HL-60 (cell line): ENCODE data around the gene FBXL7.

Experiments used
- DNase-seq, 2 experiments: peaks; one replicate each; pipeline ENCODE4 v3.0.0-alpha.2; 2010 to 2020; ENCODE audit warnings: low read depth in 1 of 2, low spot score in 1 of 2
- H3K27ac ChIP-seq: fragments of 250-450 bp; sonication (Bioruptor Pico); replicated peaks from 2 replicates; pipeline ENCODE4 v1.5.1; 2020; ENCODE audit warnings: mild to moderate bottlenecking, moderate library complexity
- H3K27me3 ChIP-seq: fragments of 250-450 bp; sonication (Bioruptor Pico); 2 replicates; pipeline ENCODE4 v1.5.1; 2021; ENCODE audit warnings: mild to moderate bottlenecking, moderate library complexity; ENCODE audit not compliant: insufficient read depth, poor library complexity, severe bottlenecking
- H3K4me3 ChIP-seq: replicated peaks from 2 replicates; pipeline ENCODE4 v1.5.1; 2011; ENCODE audit warnings: mild to moderate bottlenecking, control low read depth, low read length; ENCODE audit not compliant: insufficient read depth
- GABPA ChIP-seq: IDR thresholded peaks from 2 replicates; pipeline ENCODE4 v1.6.1; 2012; ENCODE audit warnings: low read depth
- POLR2AphosphoS5 ChIP-seq: IDR thresholded peaks from 2 replicates; pipeline ENCODE4 v1.6.1; 2012; ENCODE audit warnings: low read depth
- REST ChIP-seq: IDR thresholded peaks from 2 replicates; pipeline ENCODE4 v1.6.1; 2012; ENCODE audit warnings: low read depth; ENCODE audit not compliant: insufficient replicate concordance
- SPI1 ChIP-seq: IDR thresholded peaks from 2 replicates; pipeline ENCODE4 v1.6.1; 2012; ENCODE audit warnings: low read depth, mild to moderate bottlenecking, borderline replicate concordance
- TF ChIP-seq, protein P1 (sequence below): IDR thresholded peaks from one replicate; pipeline ENCODE4 v1.5.1; 2011; ENCODE audit warnings: low read length, control low read depth, inconsistent platforms; ENCODE audit not compliant: insufficient read depth

The FBXL7 gene

GRCh38 chr5:15630441-15630840, 130.5 kb downstream of the FBXL7 start:
- TF ChIP-seq POLR2AphosphoS5 = no peak
- TF ChIP-seq SPI1 = no peak
- TF ChIP-seq REST = no peak
- no peak for TF ChIP-seq GABPA
- TF ChIP-seq, protein P1, sequence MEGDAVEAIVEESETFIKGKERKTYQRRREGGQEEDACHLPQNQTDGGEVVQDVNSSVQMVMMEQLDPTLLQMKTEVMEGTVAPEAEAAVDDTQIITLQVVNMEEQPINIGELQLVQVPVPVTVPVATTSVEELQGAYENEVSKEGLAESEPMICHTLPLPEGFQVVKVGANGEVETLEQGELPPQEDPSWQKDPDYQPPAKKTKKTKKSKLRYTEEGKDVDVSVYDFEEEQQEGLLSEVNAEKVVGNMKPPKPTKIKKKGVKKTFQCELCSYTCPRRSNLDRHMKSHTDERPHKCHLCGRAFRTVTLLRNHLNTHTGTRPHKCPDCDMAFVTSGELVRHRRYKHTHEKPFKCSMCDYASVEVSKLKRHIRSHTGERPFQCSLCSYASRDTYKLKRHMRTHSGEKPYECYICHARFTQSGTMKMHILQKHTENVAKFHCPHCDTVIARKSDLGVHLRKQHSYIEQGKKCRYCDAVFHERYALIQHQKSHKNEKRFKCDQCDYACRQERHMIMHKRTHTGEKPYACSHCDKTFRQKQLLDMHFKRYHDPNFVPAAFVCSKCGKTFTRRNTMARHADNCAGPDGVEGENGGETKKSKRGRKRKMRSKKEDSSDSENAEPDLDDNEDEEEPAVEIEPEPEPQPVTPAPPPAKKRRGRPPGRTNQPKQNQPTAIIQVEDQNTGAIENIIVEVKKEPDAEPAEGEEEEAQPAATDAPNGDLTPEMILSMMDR = no peak
- no peak overlapping the region for H3K27ac ChIP-seq
- no peak overlapping the region for H3K4me3 ChIP-seq

DNA sequence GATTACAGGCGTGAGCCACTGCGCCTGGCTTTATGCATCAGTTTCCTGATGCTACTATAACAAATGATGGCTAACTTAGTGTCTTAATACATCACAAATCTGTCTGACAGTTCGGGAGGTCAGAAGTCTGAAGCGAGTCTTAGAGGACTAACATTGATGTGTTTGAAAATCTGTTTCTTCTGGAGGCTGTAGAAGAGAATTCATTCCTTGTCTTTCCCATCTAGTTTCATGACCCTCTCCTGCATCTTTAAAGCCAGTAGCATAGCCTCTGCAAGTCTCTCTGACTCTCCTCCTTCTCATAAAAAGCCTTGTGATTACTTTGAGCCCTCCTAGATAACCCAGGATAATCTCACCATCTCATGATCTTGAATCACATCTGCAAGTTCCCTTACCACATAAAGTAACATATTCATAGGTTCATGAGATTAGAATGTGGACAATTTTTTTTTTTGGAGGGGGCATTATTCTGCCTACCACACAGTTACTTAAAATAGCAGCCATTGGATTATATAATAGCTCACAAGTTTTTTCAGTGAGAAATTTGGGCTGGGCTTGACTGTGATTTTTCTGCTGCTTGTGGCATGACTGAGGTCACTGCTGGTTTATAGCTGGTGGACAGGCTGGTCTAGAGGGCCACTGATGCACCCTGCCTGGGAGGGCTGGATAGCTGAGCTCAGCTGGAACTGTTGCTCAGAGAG, 134.8 kb downstream of the FBXL7 start:
- DNase-seq = no peak
- Histone ChIP-seq H3K4me3 (no peak overlapping the region), H3K27me3 (no peaks in the 10 kb centered on the region), H3K27ac (no peak overlapping the region)
- TF ChIP-seq POLR2AphosphoS5 = no peak
- TF ChIP-seq REST = no peak
- TF ChIP-seq GABPA = no peak
- TF ChIP-seq SPI1 = no peak
- TF ChIP-seq, protein P1 = no peak

More at GRCh38 chr5:15630441-15630840, 130.5 kb downstream of the FBXL7 start:
- H3K27me3 ChIP-seq = no peaks in the 10 kb centered on the region
- no peak for DNase-seq

DNA sequence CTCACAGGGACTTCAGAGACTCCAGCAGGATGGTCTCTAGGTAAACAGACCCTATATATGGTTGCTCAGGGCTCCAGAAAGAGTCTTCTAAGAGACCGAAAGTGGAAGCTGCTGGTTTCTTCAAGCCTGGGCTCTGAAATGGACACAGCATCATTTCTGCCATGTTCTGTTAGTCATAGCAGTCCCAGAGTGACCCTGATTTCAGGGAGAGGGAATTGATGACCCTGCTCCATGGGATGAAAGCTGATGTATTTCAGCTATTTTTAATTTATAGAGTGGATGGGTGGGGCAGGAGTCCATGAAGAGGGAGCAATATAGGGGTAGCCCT, 135.3 kb downstream of the FBXL7 start:
- Histone ChIP-seq H3K4me3 (no peak overlapping the region), H3K27ac (no peak overlapping the region), H3K27me3 (no peaks in the 10 kb centered on the region)
- no peak for TF ChIP-seq REST
- TF ChIP-seq, protein P1 = no peak
- TF ChIP-seq GABPA = no peak
- TF ChIP-seq SPI1 = no peak
- no peak for TF ChIP-seq POLR2AphosphoS5
- DNase-seq = no peak
